ENCODE measurements around the gene BTBD8. TPM values are rescaled to one million over a fixed set of nuclear protein-coding genes. Genes with fewer than 3 reads are reported as not detected.

Gene BTBD8
- total RNA-seq, 2 donors from 2014 or later: 0.67 to 1.3 TPM

DNA sequence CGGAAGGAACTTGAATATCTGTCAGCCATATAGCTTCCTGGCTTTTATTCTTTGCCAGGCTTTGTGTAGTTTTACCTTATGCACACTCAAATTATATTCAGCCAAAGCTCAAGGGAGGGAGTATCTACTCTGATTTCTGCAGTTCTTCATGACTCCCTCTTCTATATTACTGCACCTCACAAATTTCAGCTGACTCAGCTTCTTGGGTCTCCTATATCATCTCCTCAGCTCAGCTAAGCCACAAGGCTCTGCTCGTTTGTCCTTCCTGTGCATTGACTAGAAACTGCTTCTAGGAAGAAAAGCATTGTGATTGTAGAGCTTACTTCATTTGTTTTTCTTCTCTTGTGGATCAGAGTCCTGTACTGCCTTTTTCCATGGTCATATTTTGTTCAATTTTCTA, 37.4 kb downstream of the BTBD8 start:
- Mint-ChIP-seq H3K4me3 (no peak overlapping the region), H3K27ac (no peak overlapping the region), H3K27me3 (no peaks in the 10 kb centered on the region), H3K4me1 (ENCODE audit: low read depth in 2 of 2) (peaks cover 0 to 4% of the 10 kb centered on the region in 2 donors), H3K36me3 (no peaks in the 10 kb centered on the region), H3K9me3 (no peaks in the 10 kb centered on the region)
- ATAC-seq: no peak
- DNase-seq (ENCODE audit: low spot score): no peak

DNA sequence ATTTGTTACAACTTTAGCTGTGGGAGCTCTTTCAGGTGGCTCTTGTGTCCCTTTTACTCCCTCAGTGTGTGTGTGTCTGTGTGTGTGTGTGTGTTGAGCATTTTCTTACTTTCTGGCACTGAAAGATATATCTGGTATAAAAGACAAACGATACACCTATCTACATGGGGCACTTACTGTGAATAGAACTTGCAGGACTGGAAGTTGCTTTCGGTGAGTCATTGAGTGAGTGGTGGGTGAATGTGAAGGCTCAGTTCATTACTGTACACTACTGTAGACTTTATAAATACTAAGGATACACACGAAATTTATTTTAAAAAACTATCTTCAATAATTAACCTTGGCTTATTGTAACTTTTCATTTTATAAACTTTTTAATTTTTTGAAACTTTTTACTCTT, 38.7 kb downstream of the BTBD8 start:
- Mint-ChIP-seq H3K27ac (no peak overlapping the region), H3K9me3 (no peaks in the 10 kb centered on the region), H3K36me3 (no peaks in the 10 kb centered on the region), H3K27me3 (no peaks in the 10 kb centered on the region), H3K4me1 (ENCODE audit: low read depth in 2 of 2) (peaks cover 0 to 4% of the 10 kb centered on the region in 2 donors), H3K4me3 (no peak overlapping the region)
- no peak for ATAC-seq
- DNase-seq (ENCODE audit: low spot score): no peak

DNA sequence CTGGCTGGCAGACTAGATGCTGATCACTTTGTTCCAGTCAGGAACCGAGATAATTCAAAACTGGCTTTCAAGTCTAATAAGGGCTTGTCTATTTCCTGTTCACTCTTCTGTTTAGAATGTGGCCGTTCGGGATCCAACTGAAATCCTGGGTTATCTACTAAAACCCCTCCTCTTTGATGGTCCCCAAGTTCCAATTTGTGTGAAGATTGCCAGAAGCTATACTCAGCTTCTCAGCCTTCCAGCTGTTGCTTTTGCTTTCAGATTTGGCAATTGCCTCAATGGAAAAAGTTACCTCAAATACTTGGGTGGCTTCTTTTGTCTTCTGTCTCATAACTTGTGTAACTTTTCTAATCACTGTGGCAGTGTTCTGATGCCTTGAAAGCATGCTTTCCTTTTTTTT, 43.7 kb downstream of the BTBD8 start:
- H3K9me3 Mint-ChIP-seq: no peaks in the 10 kb centered on the region

DNA sequence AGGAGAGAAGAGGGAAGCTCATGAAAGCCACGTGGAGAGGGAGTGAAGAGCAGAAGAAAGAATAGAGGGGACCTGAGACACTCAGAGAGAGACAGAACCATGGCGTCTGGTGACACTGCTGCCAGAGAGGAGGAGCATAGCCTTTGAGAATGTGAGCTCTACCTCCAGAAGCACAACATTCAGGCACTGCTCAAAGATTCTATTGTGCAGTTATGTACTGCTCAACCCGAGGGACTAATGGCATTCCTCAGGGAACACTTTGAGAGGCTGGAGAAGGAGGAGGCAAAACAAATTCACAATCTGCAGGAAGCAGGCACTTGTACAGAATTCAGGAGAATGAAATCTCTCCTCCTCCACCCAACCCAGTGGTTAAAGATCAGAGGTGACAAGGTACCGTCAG, 45.1 kb downstream of the BTBD8 start:
- no peak overlapping the region for H3K4me3 Mint-ChIP-seq
- no peaks in the 10 kb centered on the region for H3K4me1 Mint-ChIP-seq (ENCODE audit: low read depth in 2 of 2)
- H3K9me3 Mint-ChIP-seq: no peaks in the 10 kb centered on the region
- H3K36me3 Mint-ChIP-seq: no peaks in the 10 kb centered on the region
- ATAC-seq (no peak), DNase-seq (ENCODE audit: low spot score) (no peak)
- no peak overlapping the region for H3K27ac Mint-ChIP-seq
- no peaks in the 10 kb centered on the region for H3K27me3 Mint-ChIP-seq

More for the DNA sequence above, 43.7 kb downstream of the BTBD8 start:
- H3K27ac Mint-ChIP-seq: peak overlapping the region in 1 of 2 donors; percentile 14
- H3K36me3 Mint-ChIP-seq: no peaks in the 10 kb centered on the region
- ATAC-seq (no peak), DNase-seq (ENCODE audit: low spot score) (no peak)
- no peak overlapping the region for H3K4me3 Mint-ChIP-seq
- no peaks in the 10 kb centered on the region for H3K4me1 Mint-ChIP-seq (ENCODE audit: low read depth in 2 of 2)
- no peaks in the 10 kb centered on the region for H3K27me3 Mint-ChIP-seq

DNA sequence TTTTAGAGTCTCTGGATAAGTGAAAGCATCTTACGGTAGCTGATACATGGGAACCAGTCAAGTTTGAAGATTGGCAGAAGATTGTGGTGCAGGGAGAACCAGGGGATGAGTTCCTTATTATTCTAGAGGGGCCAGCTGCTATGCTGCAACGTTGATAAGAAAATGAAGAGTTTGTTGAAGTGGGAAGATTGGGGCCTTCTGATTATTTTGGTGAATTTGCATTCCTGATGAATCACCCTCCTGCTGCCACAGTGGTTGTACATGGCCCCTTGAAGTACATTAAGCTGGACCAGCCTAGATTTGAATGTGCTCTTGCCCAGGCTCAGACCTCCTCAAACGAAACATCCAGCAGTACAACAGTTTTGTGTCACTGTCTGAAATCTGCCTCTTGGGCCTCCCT, 45.9 kb downstream of the BTBD8 start:
- H3K27me3 Mint-ChIP-seq: no peaks in the 10 kb centered on the region
- ATAC-seq: no peak
- H3K27ac Mint-ChIP-seq: no peak overlapping the region

DNA sequence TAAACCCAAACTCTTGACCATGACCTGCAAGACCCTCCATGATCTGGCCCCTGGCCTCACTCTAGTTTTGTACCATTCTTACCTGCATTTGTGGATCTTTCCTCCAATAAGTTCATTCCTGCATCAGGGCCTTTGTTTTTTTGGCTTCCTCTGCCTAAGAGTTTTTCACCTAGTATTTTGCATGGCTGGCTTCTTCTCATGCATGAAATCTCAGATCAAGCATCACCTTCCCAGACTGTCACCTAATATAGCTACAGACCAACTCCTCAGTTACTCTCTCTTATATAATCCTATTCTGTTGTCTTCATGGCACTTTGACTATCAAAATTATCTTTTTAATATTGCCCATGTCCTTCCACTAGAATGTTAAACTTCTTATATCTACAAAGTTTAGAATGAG, 54.2 kb downstream of the BTBD8 start:
- Mint-ChIP-seq H3K4me1 (ENCODE audit: low read depth in 2 of 2) (no peaks in the 10 kb centered on the region), H3K9me3 (no peaks in the 10 kb centered on the region)

More for the DNA sequence above, 45.9 kb downstream of the BTBD8 start:
- H3K36me3 Mint-ChIP-seq: no peaks in the 10 kb centered on the region
- no peak for DNase-seq (ENCODE audit: low spot score)
- no peak overlapping the region for H3K4me3 Mint-ChIP-seq
- H3K4me1 Mint-ChIP-seq (ENCODE audit: low read depth in 2 of 2): no peaks in the 10 kb centered on the region
- no peaks in the 10 kb centered on the region for H3K9me3 Mint-ChIP-seq

DNA sequence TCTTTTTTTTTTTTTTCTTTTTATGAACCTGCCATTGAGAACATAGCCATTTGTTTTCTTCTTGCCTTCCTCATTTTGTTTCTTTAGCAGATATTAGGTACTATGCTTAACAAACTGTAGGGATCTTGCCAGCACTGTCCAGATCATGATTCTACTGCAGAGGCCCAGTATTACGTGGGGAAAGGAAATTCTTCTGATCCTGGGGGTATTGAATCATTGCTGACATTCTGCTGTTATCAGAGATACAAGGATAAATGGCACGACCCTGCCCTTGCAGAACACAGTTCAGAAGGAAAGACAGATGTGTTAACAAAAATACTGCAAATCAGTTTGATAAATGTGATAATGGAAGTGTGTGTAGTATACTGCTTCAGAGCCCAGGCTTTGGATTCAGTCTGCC, 56.2 kb downstream of the BTBD8 start:
- Mint-ChIP-seq H3K4me1 (ENCODE audit: low read depth in 2 of 2) (no peaks in the 10 kb centered on the region), H3K27me3 (no peaks in the 10 kb centered on the region), H3K27ac (no peak overlapping the region), H3K36me3 (no peaks in the 10 kb centered on the region), H3K9me3 (no peaks in the 10 kb centered on the region), H3K4me3 (no peak overlapping the region)
- DNase-seq (ENCODE audit: low spot score) (no peak), ATAC-seq (no peak)

More for the DNA sequence above, 54.2 kb downstream of the BTBD8 start:
- Mint-ChIP-seq H3K36me3 (no peaks in the 10 kb centered on the region), H3K4me3 (no peak overlapping the region), H3K27me3 (no peaks in the 10 kb centered on the region), H3K27ac (no peak overlapping the region)
- no peak for ATAC-seq
- no peak for DNase-seq (ENCODE audit: low spot score)

DNA sequence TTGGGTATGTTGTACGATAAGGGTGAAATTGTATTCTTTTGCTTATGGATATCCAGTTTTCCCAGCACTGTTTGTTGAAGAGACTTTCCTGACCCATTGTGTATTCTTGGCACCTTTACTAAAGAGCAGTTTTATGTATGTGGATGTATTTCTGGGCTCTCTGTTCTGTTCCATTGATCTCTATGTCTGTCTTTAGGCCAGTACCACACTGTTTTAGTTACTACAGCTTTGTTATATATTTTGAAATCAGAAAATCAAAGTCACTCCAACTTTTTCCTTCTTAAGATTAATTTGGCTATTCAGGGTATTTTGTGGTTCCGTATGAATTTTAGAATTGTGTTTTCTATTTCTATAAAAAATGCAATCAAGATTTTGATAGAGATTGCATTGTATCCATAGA, 74.8 kb downstream of the BTBD8 start:
- Mint-ChIP-seq H3K9me3 (peaks cover 8% of the 10 kb centered on the region), H3K4me3 (no peak overlapping the region), H3K27ac (no peak overlapping the region), H3K27me3 (no peaks in the 10 kb centered on the region), H3K36me3 (peaks cover 25% of the 10 kb centered on the region), H3K4me1 (ENCODE audit: low read depth in 2 of 2) (no peaks in the 10 kb centered on the region)
- DNase-seq (ENCODE audit: low spot score): no peak
- ATAC-seq: no peak

DNA sequence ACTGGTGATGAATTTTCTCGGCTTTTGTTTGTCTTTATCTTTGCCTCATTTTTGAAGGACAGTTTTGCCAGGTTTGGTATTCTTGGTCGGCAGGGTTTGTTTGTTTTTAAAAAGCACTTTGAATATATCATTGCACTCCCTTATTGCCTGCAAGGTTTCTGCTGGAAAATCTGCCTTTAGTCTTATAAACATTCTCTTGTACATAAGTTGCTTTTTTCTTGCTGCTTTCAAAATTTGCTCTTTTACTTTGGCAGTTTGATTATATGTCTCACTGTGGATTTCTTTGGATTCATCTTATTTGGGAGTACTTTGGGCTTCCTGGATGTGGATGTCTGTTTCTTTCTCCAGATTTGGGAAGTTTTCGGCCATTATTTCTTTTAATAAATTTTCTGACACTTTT, 79.4 kb downstream of the BTBD8 start:
- no peaks in the 10 kb centered on the region for H3K4me1 Mint-ChIP-seq (ENCODE audit: low read depth in 2 of 2)
- no peaks in the 10 kb centered on the region for H3K27me3 Mint-ChIP-seq
- no peak overlapping the region for H3K27ac Mint-ChIP-seq
- peaks cover 44% of the 10 kb centered on the region for H3K36me3 Mint-ChIP-seq
- no peak for ATAC-seq
- DNase-seq (ENCODE audit: low spot score): no peak
- peaks cover 15% of the 10 kb centered on the region for H3K9me3 Mint-ChIP-seq
- H3K4me3 Mint-ChIP-seq: no peak overlapping the region

DNA sequence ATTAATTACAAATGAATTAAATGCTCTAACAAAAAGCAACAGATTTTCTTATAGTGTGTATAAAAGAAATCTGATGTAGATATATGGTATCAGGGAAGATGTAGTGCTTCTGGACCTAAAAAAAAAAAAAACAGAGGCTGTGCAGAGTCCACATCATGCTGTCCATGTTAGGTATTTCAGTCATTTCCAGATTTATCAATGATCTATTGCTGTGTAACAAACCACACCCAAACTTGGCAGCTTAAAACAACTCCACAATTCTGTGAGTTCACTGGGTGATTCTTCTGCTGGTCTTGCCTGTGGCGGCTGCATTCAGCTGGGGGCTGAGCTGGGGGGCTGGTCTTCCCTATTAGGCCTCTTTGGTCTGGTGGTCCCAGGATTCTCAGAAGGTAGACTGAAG, 85.2 kb downstream of the BTBD8 start:
- H3K4me3 Mint-ChIP-seq: no peak overlapping the region
- ATAC-seq: no peak
- H3K27me3 Mint-ChIP-seq: no peaks in the 10 kb centered on the region
- DNase-seq (ENCODE audit: low spot score): no peak
- peaks cover 5% of the 10 kb centered on the region for H3K9me3 Mint-ChIP-seq
- peaks cover 15% of the 10 kb centered on the region for H3K36me3 Mint-ChIP-seq
- H3K4me1 Mint-ChIP-seq (ENCODE audit: low read depth in 2 of 2): no peaks in the 10 kb centered on the region
- H3K27ac Mint-ChIP-seq: no peak overlapping the region

DNA sequence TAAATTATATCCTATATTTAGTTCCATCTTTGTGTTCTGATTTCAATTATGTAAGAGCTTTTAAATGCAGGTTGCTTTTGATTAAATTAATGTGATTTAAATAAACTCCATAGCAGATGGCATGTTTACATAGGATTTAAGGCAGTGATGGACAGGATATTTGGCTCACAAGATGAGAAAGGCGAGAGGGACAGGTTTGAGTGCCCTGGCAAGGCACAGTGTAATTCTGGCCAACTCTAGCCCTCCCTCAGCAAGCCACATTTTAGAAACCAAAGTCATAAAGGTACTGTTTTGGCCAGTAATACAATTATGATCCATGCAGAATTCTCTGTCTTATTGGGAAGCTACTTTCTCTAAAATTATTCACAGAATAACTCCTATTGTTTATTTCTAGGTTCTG, 87.0 kb downstream of the BTBD8 start:
- Mint-ChIP-seq H3K36me3 (peaks cover 3% of the 10 kb centered on the region), H3K4me1 (ENCODE audit: low read depth in 2 of 2) (no peaks in the 10 kb centered on the region), H3K4me3 (no peak overlapping the region), H3K27ac (no peak overlapping the region), H3K9me3 (peaks cover under 1% of the 10 kb centered on the region), H3K27me3 (no peaks in the 10 kb centered on the region)
- DNase-seq (ENCODE audit: low spot score) (no peak), ATAC-seq (no peak)

DNA sequence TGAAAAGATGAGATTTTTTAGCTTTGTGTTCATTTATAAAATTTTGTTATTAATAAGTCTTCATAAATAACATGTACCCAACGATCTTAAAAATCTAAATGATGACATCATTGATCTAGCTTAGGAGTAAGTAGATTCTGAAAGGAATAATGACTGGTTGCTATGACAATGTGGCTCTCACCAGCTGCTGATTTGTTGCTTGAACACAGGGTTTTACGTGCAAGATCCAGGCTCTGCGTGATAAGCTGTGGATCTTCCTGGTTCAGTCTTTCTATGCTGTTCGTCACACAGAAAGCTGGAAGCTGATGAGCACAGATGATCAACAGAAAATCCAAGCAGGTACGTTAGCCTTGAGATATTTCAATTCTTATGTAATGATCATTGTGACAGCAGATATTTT, 88.5 kb downstream of the BTBD8 start:
- ATAC-seq (no peak), DNase-seq (ENCODE audit: low spot score) (no peak)
- Mint-ChIP-seq H3K9me3 (no peaks in the 10 kb centered on the region), H3K27ac (no peak overlapping the region), H3K36me3 (no peaks in the 10 kb centered on the region), H3K27me3 (no peaks in the 10 kb centered on the region), H3K4me3 (no peak overlapping the region), H3K4me1 (ENCODE audit: low read depth in 2 of 2) (no peaks in the 10 kb centered on the region)

DNA sequence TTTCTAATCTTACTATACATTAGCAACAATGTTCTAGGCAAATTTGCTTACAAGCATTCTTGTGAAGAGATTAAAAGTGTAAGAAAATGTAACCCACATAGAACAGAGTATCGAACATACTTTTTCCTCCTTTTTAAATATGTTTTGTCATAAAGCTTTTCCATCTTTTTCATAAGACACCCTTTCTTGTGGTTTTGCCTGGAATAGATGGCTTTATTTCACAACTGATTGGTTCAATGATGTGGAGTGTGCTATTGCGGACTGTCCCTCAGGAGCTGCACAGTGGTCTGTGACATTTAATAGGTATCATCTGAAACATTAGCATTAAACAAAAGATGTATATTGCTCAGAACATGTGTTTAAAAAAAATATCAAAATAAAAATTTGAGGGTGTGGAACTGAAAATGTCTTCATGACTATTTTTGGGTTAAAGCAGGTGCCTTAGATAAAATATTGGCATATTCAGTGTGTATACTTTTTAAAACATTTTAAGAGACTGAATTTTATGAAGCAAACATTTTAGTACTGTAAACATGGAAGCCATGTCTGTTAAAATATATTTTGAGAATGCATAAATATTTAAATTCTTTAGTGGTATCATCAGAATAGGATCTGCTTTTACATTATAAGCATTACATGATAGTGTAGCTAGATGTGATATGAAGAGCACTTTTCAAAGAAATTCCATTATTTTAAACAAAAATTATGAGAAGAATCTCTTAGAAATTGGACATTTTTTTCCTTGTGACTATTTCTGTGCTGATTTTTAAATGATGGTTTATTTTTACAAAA, 89.3 kb downstream of the BTBD8 start:
- H3K4me3 Mint-ChIP-seq: no peak overlapping the region
- H3K9me3 Mint-ChIP-seq: no peaks in the 10 kb centered on the region
- no peaks in the 10 kb centered on the region for H3K27me3 Mint-ChIP-seq
- H3K36me3 Mint-ChIP-seq: no peaks in the 10 kb centered on the region
- DNase-seq (ENCODE audit: low spot score) (no peak), ATAC-seq (no peak)
- H3K4me1 Mint-ChIP-seq (ENCODE audit: low read depth in 2 of 2): no peaks in the 10 kb centered on the region
- no peak overlapping the region for H3K27ac Mint-ChIP-seq

DNA sequence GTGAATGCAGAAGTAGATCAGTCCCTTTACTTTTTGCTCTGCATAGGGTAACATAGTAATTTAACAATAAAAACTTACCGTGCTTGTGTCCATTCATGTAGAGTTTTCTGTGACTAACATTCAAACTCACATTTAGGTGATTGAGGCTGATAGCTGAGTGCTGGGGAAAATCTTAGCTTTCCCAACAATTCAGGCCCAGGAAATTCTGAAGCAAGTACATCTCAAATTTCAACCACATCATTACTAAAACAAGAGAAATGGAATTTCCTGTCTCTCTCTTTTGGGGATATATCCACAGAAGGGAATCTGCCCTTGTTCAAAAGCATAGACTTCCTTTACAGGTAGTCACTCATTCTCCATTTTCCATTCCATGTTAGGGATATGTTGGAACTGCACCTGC, 104.5 kb downstream of the BTBD8 start:
- ATAC-seq (no peak), DNase-seq (ENCODE audit: low spot score) (no peak)
- no peaks in the 10 kb centered on the region for H3K36me3 Mint-ChIP-seq
- no peak overlapping the region for H3K4me3 Mint-ChIP-seq
- H3K4me1 Mint-ChIP-seq (ENCODE audit: low read depth in 2 of 2): no peaks in the 10 kb centered on the region
- H3K27me3 Mint-ChIP-seq: peaks cover 4 to 8% of the 10 kb centered on the region in 2 donors
- H3K27ac Mint-ChIP-seq: no peak overlapping the region
- no peaks in the 10 kb centered on the region for H3K9me3 Mint-ChIP-seq

DNA sequence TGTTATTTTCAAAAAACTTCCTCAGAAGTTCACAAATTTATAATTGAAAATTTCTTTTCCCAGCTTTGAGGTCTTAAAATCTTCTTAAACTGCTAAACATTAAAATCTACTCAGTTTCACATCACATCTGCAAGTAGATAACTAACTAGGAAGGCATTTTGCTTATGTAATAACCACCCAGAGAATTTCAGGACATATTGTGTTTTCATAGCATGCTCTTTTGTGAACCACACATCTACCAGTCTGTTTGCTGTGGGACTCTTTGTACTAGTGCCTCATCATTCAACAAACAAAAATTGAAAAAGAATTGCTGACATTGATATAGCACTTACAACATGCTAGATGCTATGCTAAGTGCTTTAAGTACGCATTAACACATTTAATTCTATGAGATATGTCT, 105.9 kb downstream of the BTBD8 start:
- H3K4me1 Mint-ChIP-seq (ENCODE audit: low read depth in 2 of 2): no peaks in the 10 kb centered on the region
- ATAC-seq: no peak
- no peak overlapping the region for H3K4me3 Mint-ChIP-seq
- DNase-seq (ENCODE audit: low spot score): no peak
- no peaks in the 10 kb centered on the region for H3K36me3 Mint-ChIP-seq
- H3K9me3 Mint-ChIP-seq: no peaks in the 10 kb centered on the region
- H3K27ac Mint-ChIP-seq: no peak overlapping the region
- H3K27me3 Mint-ChIP-seq: peaks cover 4 to 14% of the 10 kb centered on the region in 2 donors
